ENCODE measurements around the gene COLEC12. TPM values are rescaled to one million over a fixed set of nuclear protein-coding genes. Genes with fewer than 3 reads are reported as not detected.

COLEC12 gene
- total and polyA plus RNA-seq, 10 of the 15 experiments (the other 5 are each of a cell fraction or from before 2014, with no cell fraction given), result 0.04 to 0.05 TPM; not detected in 8

DNA sequence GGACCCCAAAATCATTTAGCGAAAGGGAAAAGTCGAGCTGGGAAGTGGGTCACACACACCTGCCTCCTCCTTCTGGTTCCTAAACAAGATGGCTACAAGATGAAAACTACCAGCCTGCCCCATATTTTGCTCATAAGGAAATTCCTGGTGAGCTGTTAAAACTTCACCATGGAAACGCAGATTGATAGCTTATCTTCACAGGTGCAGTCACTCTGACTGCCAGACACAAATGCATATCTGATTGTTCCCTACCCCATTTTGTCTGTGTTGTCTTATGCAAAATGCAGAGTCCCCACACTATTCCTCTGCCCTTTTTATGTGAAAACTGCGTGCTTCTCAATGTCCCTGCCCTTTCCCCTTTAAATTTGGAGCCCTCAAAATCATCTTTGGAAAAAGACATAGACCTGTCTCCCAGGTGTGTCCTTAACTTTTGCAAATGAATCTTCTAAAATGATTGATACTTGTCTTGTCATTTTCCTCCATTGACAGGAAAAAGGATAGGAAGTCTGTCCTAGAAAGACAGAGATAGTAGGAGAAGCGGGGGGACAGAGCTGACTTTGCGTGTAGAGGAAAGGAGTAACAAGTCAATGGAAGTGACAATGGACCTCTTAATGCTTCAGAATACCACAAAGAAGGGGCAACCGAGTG, 193.8 kb downstream of the COLEC12 start:
- Histone ChIP-seq H3K9me3 (replicated peaks; ENCODE audit: control insufficient read depth, insufficient read depth, low read length) (no peaks in the 10 kb centered on the region), H3K4me1 (ENCODE audit: control insufficient read depth, insufficient read depth, low read length) (no peaks in the 10 kb centered on the region), H3K9ac (ENCODE audit: control insufficient read depth, insufficient read depth, low read length) (no peak overlapping the region), H3K27ac (ENCODE audit: control insufficient read depth, insufficient read depth) (no peak overlapping the region), H3K27me3 (replicated peaks in 1 of 2; ENCODE audit: control insufficient read depth in 2 of 2, insufficient read depth in 2 of 2, low read length in 1 of 2) (no peaks in the 10 kb centered on the region), H3K36me3 (ENCODE audit: control insufficient read depth in 2 of 2, insufficient read depth in 2 of 2, low read length in 1 of 2) (no peaks in the 10 kb centered on the region), H2AFZ (ENCODE audit: control insufficient read depth, low read depth, low read length) (no peak overlapping the region), H3K79me2 (ENCODE audit: control insufficient read depth, insufficient read depth, low read length) (no peaks in the 10 kb centered on the region), H3K4me2 (ENCODE audit: control insufficient read depth, insufficient read depth) (no peak overlapping the region), H4K20me1 (ENCODE audit: control insufficient read depth, insufficient read depth) (no peaks in the 10 kb centered on the region), H3K4me3 (no peak overlapping the region)
- BruUV-seq (replicated peaks), result no TSS peak
- ChIA-PET RAD21 (ENCODE audit: unreplicated experiment) (no interaction called here), SMC1A (ENCODE audit: uncharacterized antibody, unreplicated experiment) (no interaction called here), POLR2A (interaction anchor here (0.7 kb wide), 1 partner anchor 108 kb away, joined by 3 read pairs; no protein-coding TSS in a partner anchor), CTCF (interaction anchor here (0.6 to 0.8 kb wide), 2 partner anchors 9 to 166 kb away, joined by 3 to 4 read pairs; no protein-coding TSS in a partner anchor)
- 42% methylated on average over 7 of the region's 7 CpGs for WGBS (ENCODE audit: insufficient coverage, insufficient replicate concordance, low lambda C conversion rate, missing lambda C conversion rate)
- in situ Hi-C loops (cut with MboI) (no loop called here), intact Hi-C loops (cut with micrococcal nuclease; ENCODE audit: unreplicated experiment) (no loop called here)
- TF ChIP-seq, protein P1, sequence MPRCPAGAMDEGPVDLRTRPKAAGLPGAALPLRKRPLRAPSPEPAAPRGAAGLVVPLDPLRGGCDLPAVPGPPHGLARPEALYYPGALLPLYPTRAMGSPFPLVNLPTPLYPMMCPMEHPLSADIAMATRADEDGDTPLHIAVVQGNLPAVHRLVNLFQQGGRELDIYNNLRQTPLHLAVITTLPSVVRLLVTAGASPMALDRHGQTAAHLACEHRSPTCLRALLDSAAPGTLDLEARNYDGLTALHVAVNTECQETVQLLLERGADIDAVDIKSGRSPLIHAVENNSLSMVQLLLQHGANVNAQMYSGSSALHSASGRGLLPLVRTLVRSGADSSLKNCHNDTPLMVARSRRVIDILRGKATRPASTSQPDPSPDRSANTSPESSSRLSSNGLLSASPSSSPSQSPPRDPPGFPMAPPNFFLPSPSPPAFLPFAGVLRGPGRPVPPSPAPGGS (IDR thresholded peaks at IDR 0.05; ENCODE audit: borderline replicate concordance, insufficient read depth, low read depth, low read length, poor library complexity, severe bottlenecking), result no peak
- TF ChIP-seq, protein P2, sequence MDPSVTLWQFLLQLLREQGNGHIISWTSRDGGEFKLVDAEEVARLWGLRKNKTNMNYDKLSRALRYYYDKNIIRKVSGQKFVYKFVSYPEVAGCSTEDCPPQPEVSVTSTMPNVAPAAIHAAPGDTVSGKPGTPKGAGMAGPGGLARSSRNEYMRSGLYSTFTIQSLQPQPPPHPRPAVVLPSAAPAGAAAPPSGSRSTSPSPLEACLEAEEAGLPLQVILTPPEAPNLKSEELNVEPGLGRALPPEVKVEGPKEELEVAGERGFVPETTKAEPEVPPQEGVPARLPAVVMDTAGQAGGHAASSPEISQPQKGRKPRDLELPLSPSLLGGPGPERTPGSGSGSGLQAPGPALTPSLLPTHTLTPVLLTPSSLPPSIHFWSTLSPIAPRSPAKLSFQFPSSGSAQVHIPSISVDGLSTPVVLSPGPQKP (IDR thresholded peaks at IDR 0.05; ENCODE audit: low read depth, low read length), result no peak
- TF ChIP-seq NBN (IDR thresholded peaks at IDR 0.05) (no peak), WRNIP1 (IDR thresholded peaks at IDR 0.05; ENCODE audit: borderline replicate concordance, low read depth, low read length) (no peak), KLF5 (IDR thresholded peaks at IDR 0.05; ENCODE audit: partially characterized antibody) (no peak), ATF7 (IDR thresholded peaks at IDR 0.05; ENCODE audit: low read depth) (no peak), SRF (IDR thresholded peaks at IDR 0.05; ENCODE audit: low read depth in 2 of 2, low read length in 2 of 2) (no peak), SREBF1 (IDR thresholded peaks at IDR 0.05; ENCODE audit: low read length) (no peak), CBX5 (IDR thresholded peaks at IDR 0.05; ENCODE audit: low read depth) (no peak), TAF1 (IDR thresholded peaks at IDR 0.05; ENCODE audit: borderline replicate concordance, low read depth, low read length) (no peak), EP300 (IDR thresholded peaks at IDR 0.05; ENCODE audit: borderline replicate concordance in 1 of 2, control insufficient read depth in 1 of 2, low read depth in 2 of 2, low read length in 2 of 2) (no peak), EGR1 (IDR thresholded peaks at IDR 0.05; ENCODE audit: borderline replicate concordance in 1 of 2, low read depth in 2 of 2, low read length in 2 of 2) (no peak)
- TF ChIP-seq, protein P3, sequence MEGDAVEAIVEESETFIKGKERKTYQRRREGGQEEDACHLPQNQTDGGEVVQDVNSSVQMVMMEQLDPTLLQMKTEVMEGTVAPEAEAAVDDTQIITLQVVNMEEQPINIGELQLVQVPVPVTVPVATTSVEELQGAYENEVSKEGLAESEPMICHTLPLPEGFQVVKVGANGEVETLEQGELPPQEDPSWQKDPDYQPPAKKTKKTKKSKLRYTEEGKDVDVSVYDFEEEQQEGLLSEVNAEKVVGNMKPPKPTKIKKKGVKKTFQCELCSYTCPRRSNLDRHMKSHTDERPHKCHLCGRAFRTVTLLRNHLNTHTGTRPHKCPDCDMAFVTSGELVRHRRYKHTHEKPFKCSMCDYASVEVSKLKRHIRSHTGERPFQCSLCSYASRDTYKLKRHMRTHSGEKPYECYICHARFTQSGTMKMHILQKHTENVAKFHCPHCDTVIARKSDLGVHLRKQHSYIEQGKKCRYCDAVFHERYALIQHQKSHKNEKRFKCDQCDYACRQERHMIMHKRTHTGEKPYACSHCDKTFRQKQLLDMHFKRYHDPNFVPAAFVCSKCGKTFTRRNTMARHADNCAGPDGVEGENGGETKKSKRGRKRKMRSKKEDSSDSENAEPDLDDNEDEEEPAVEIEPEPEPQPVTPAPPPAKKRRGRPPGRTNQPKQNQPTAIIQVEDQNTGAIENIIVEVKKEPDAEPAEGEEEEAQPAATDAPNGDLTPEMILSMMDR (IDR thresholded peaks at IDR 0.05 in 2 of 3, conservative IDR thresholded peaks at IDR 0.05 in 1 of 3; ENCODE audit: control insufficient read depth in 2 of 3, extremely low read depth in 1 of 3, insufficient read depth in 1 of 3, low read depth in 3 of 3, low read length in 3 of 3), result no peak
- TF ChIP-seq, protein P4, sequence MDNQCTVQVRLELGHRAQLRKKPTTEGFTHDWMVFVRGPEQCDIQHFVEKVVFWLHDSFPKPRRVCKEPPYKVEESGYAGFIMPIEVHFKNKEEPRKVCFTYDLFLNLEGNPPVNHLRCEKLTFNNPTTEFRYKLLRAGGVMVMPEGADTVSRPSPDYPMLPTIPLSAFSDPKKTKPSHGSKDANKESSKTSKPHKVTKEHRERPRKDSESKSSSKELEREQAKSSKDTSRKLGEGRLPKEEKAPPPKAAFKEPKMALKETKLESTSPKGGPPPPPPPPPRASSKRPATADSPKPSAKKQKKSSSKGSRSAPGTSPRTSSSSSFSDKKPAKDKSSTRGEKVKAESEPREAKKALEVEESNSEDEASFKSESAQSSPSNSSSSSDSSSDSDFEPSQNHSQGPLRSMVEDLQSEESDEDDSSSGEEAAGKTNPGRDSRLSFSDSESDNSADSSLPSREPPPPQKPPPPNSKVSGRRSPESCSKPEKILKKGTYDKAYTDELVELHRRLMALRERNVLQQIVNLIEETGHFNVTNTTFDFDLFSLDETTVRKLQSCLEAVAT (IDR thresholded peaks at IDR 0.05), result no peak
- DNase-seq (ENCODE audit: low read depth, low spot score), result no peak
- no peak for ATAC-seq
- FAIRE-seq, result no peak

Data from GM12878 (cell line).